Measurements from ENCODE around the gene SORCS3.

DNA sequence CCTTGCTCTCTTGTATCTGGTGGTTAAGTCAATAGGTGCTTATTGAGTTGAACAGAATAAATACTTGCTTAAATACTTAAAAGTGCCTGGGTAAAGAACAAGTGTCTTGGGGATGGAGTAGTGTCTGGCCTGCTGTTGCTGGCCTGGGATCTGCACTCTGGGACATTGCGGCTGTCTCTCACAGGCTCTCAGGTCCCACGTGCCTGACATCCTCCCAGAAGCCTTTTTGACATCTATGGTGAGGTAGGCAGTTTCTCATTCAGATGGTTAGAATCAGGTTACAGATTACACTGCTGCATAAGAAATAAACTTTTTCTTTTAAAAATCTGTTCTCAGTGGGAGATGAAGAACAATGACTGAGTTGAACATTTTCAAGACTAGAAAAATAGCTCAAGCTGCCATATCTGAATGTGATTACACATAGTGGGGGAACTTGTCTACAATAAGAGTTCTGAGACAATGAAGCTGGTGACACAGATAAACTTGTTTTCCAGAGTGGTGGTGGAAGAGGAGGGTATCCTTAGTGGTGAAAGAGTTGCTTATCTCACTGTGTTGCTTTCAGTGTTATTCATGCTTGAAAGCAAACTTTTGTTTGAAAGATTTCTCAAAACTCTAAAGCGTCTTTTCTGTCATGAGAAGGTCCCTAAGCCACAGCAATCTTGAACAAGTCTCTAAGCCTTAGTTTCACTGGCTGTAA, 9.7 kb downstream of the SORCS3 start:
- TF ChIP-seq, protein P1, sequence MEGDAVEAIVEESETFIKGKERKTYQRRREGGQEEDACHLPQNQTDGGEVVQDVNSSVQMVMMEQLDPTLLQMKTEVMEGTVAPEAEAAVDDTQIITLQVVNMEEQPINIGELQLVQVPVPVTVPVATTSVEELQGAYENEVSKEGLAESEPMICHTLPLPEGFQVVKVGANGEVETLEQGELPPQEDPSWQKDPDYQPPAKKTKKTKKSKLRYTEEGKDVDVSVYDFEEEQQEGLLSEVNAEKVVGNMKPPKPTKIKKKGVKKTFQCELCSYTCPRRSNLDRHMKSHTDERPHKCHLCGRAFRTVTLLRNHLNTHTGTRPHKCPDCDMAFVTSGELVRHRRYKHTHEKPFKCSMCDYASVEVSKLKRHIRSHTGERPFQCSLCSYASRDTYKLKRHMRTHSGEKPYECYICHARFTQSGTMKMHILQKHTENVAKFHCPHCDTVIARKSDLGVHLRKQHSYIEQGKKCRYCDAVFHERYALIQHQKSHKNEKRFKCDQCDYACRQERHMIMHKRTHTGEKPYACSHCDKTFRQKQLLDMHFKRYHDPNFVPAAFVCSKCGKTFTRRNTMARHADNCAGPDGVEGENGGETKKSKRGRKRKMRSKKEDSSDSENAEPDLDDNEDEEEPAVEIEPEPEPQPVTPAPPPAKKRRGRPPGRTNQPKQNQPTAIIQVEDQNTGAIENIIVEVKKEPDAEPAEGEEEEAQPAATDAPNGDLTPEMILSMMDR (IDR thresholded peaks at IDR 0.05) = no peak
- TF ChIP-seq POLR2AphosphoS5 (IDR thresholded peaks at IDR 0.05; ENCODE audit: low read depth, low read length) (no peak), TCF7L2 (IDR thresholded peaks at IDR 0.05; ENCODE audit: low read depth, low read length) (no peak), SIN3A (IDR thresholded peaks at IDR 0.05; ENCODE audit: borderline replicate concordance, insufficient read depth, low read depth, low read length) (no peak)
- TF ChIP-seq, protein P2, sequence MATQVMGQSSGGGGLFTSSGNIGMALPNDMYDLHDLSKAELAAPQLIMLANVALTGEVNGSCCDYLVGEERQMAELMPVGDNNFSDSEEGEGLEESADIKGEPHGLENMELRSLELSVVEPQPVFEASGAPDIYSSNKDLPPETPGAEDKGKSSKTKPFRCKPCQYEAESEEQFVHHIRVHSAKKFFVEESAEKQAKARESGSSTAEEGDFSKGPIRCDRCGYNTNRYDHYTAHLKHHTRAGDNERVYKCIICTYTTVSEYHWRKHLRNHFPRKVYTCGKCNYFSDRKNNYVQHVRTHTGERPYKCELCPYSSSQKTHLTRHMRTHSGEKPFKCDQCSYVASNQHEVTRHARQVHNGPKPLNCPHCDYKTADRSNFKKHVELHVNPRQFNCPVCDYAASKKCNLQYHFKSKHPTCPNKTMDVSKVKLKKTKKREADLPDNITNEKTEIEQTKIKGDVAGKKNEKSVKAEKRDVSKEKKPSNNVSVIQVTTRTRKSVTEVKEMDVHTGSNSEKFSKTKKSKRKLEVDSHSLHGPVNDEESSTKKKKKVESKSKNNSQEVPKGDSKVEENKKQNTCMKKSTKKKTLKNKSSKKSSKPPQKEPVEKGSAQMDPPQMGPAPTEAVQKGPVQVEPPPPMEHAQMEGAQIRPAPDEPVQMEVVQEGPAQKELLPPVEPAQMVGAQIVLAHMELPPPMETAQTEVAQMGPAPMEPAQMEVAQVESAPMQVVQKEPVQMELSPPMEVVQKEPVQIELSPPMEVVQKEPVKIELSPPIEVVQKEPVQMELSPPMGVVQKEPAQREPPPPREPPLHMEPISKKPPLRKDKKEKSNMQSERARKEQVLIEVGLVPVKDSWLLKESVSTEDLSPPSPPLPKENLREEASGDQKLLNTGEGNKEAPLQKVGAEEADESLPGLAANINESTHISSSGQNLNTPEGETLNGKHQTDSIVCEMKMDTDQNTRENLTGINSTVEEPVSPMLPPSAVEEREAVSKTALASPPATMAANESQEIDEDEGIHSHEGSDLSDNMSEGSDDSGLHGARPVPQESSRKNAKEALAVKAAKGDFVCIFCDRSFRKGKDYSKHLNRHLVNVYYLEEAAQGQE (IDR thresholded peaks at IDR 0.05; ENCODE audit: insufficient read depth in 1 of 2, low read depth in 2 of 2, low read length in 1 of 2) = no peak
